Omental fat pad (tissue), 4 donors: ENCODE results near the gene RICTOR. TPM values are rescaled to one million over a fixed set of nuclear protein-coding genes. Genes with fewer than 3 reads are reported as not detected.

Source experiments
- ATAC-seq: fragments of 150-250 bp; one replicate; pipeline ENCODE4 v1.9.1; 2016; ENCODE audit warnings: mild to moderate bottlenecking, moderate library complexity; ENCODE audit not compliant: low FRiP score
- DNase-seq: peaks from one replicate; pipeline ENCODE4 v3.0.0-alpha.2; 2019; ENCODE audit warnings: low spot score
- total RNA-seq, 4 donors: library from RNA; depleted of rRNA; stranded (reverse); fragments of >200 nt; gene quantifications; one replicate each; pipeline ENCODE4 v1.1.0, GENCODE V29; 2016
- TF ChIP-seq, protein P1 (sequence below), 3 donors: fragments of 450-650 bp; IDR thresholded peaks; one replicate each; pipeline ENCODE4 v1.5.1; 2016 to 2017; ENCODE audit warnings: antibody characterized with exemption in 3 of 3, mild to moderate bottlenecking in 3 of 3, moderate library complexity in 2 of 3

RICTOR gene
- total RNA-seq, 4 donors from 2014 or later, result 20.4 to 47.1 (median 32.2) TPM

DNA sequence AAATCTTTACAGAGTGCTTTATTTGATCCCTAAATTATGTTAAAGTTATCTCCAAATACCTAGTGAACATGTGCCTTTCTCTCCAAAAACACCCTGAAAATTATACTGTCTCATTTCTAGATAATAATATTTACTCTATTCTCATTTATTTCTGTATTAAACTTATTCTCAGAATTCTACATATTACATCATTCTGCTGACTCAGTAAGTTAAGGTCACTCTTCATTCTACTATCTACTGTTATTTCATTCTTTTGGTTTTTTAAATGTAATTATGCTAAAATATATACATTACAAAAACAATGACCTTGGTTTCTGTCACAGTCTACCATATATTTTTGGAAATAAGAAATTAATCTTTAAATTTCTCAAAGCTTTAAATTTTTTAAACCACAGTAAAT lies 96.2 kb downstream of the RICTOR start:
- DNase-seq (no peak), ATAC-seq (no peak)
- TF ChIP-seq, protein P1, sequence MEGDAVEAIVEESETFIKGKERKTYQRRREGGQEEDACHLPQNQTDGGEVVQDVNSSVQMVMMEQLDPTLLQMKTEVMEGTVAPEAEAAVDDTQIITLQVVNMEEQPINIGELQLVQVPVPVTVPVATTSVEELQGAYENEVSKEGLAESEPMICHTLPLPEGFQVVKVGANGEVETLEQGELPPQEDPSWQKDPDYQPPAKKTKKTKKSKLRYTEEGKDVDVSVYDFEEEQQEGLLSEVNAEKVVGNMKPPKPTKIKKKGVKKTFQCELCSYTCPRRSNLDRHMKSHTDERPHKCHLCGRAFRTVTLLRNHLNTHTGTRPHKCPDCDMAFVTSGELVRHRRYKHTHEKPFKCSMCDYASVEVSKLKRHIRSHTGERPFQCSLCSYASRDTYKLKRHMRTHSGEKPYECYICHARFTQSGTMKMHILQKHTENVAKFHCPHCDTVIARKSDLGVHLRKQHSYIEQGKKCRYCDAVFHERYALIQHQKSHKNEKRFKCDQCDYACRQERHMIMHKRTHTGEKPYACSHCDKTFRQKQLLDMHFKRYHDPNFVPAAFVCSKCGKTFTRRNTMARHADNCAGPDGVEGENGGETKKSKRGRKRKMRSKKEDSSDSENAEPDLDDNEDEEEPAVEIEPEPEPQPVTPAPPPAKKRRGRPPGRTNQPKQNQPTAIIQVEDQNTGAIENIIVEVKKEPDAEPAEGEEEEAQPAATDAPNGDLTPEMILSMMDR (IDR thresholded peaks at IDR 0.05), result no peak

DNA sequence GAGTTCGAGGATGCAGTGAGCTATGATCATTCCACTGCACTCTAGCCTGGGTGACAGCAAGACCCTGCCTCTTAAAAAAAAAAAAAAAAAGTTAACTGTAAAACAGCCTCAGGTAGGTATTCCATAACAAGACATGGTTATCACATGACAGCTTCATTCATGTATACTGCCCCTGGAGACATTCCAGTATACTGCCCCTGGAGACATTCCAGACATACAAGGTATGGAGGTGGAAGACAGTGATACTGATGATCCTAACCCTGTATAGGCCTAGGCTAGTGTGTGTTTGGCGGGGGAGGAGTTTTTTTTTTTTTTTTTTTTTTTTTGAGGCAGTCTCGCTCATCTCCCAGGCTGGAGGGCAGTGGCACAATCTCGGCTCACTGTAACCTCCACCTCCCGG lies 105.5 kb downstream of the RICTOR start:
- DNase-seq (no peak), ATAC-seq (no peak)
- TF ChIP-seq, protein P1 (IDR thresholded peaks at IDR 0.05), result no peak

DNA sequence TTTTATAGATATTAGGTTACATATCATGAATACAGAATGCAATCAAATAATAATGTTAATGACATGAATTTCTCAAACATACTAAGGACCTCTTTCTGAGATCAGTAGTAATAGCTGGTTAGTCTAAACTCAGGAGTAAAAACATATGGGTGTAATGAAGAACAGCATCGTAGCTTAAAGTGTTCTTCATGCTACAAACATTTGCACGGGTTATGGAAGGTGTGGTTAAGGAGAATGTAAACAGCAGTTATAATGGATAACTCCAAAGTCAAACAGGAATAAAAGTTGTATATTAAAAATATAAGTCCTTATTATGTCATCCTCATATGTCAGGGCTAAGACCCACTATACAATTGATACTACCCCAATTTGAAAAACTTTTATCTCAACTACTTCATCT lies 112.5 kb downstream of the RICTOR start:
- TF ChIP-seq, protein P1 (IDR thresholded peaks at IDR 0.05), result no peak
- DNase-seq (no peak), ATAC-seq (no peak)

DNA sequence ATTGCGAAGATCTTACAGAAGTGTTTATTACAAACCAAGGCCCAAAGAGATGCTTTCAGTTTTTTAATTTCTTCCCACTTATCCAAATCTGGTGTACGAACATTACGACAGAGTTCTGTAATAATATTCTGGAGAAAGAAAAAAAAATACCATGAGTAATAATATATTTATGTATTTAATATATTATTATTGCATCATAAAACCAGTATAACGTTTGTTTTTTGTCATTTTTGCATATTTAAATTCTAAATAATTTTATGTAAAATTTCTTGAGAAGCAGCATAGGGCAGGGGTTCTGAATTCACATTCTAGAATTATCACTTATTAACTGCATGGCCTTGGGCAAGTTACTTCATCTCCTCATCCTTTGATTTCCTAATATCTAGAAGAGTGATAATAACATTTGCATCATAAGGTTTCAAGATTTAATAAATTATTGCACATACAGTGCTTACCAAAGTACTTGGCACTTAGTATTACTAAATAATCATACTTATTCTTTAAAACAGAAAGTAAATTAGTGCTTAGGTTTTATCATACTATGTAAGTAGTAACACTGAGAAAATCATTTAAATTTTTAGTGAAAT lies 120.7 kb downstream of the RICTOR start:
- no peak for DNase-seq
- TF ChIP-seq, protein P1 (IDR thresholded peaks at IDR 0.05), result no peak
- ATAC-seq, result peak; percentile 32

DNA sequence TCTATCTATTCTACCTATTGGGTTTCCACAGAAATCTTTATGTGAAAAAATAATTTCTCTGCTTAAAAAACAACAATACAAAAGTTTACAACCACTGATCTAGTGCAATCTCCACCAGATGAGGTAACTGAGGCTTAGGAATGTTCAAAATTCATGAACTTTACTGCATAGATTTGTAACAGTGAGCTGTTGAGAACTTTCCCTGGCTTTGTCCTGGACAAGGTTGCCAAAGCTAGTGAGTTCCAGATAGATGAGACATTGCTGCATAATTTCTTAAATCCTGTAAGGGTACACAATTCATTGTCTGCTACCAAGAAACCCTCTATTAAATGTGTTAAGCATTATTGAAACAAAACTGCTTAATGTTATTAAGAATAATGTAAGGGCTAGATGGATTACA lies 125.7 kb downstream of the RICTOR start:
- DNase-seq (no peak), ATAC-seq (peak; percentile 66)
- TF ChIP-seq, protein P1 (IDR thresholded peaks at IDR 0.05), result no peak

DNA sequence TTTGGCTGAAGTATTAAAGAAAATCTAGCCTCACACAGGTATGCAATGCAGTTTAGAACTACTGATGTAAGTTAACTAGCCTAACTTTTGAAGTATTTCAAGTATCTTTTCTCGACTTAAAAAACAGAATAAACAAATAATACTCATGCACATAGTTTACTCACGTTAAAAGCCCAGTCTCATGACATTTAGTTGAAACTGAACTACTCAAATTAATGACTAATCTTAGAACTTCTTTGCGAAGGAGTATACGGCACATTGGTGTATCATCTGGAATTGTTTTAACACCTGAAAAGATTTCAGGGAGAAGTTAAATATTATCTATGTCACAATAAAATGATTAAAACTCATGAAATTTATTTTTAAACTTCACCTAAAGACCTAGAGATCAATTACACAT lies 129.9 kb downstream of the RICTOR start:
- no peak for DNase-seq
- no peak for ATAC-seq
- TF ChIP-seq, protein P1 (IDR thresholded peaks at IDR 0.05), result no peak

DNA sequence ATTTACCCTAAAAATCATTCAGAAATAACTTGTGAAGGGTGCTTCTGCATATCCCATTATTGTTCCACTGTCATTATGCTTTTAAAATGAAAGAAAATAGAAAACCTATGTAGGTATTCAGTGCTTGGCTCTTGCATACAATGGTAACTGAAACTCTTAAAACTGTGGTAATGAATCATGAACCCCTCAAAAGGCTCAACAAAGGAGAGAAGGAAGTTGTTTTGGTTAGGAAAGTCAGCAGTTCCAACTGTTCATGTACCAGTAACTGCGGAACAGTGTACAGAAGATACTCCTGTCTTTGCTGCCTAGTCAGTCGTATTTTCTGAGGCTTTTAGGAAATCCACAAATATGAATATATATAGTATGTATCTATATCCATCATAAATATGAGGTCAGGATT lies 132.3 kb downstream of the RICTOR start:
- ATAC-seq, result no peak
- DNase-seq, result no peak
- TF ChIP-seq, protein P1 (IDR thresholded peaks at IDR 0.05), result no peak
